PC-3 (cell line): ENCODE data around the gene GDA. TPM values are rescaled to one million over a fixed set of nuclear protein-coding genes. Genes with fewer than 3 reads are reported as not detected.

Experiments
- ATAC-seq: fragments of 200-7000 bp; cut with Tn5 transposase; 2 replicates; pipeline ENCODE4 v1.9.1; 2020; ENCODE audit warnings: mild to moderate bottlenecking, moderate library complexity
- Bru-seq: library from RNA; stranded (reverse); fragments of 400-500 nt; gene quantifications from one replicate; lab custom pipeline; 2021; lab: Mats Ljungman, UMichigan
- BruChase-seq, 2 experiments: library from RNA; stranded (reverse); fragments of 400-500 nt; gene quantifications; one replicate each; lab custom pipeline; 2021; lab: Mats Ljungman, UMichigan
- BruUV-seq: library from RNA; stranded (reverse); fragments of 400-500 nt; replicated peaks from 2 replicates; lab custom pipeline; 2021; lab: Mats Ljungman, UMichigan
- CTCF ChIA-PET: fragments of 300-600 bp; sonication (Branson Sonifier 250); formaldehyde crosslinking; loops from one replicate; lab custom pipeline; 2022; ENCODE audit warnings: antibody characterized with exemption; lab: Charles Lee
- POLR2A ChIA-PET: fragments of 300-600 bp; sonication (Branson Sonifier 250); formaldehyde crosslinking; loops from one replicate; lab custom pipeline; 2022; ENCODE audit warnings: antibody characterized with exemption; ENCODE audit not compliant: unreplicated experiment; lab: Charles Lee
- DNase-seq: peaks from one replicate; pipeline ENCODE4 v3.0.0-alpha.2; 2015
- H2AFZ ChIP-seq: fragments of 300-600 bp; sonication (generic); 2 replicates; pipeline ENCODE4 v1.6.0; 2016; ENCODE audit warnings: antibody characterized with exemption, low read length
- H3F3A ChIP-seq: fragments of 300-600 bp; sonication (generic); one replicate; pipeline ENCODE4 v1.6.0; 2017; ENCODE audit warnings: antibody characterized with exemption, low read length, control low read depth, mild to moderate bottlenecking; ENCODE audit not compliant: unreplicated experiment
- H3K27ac ChIP-seq: fragments of 300-600 bp; sonication (generic); 2 replicates; pipeline ENCODE4 v1.5.1; 2016; ENCODE audit warnings: mild to moderate bottlenecking, low read length
- H3K27me3 ChIP-seq: fragments of 300-600 bp; sonication (generic); 2 replicates; pipeline ENCODE4 v1.6.1; 2016; ENCODE audit warnings: low read length, mixed read lengths
- H3K36me3 ChIP-seq: fragments of 300-600 bp; sonication (generic); 2 replicates; pipeline ENCODE4 v1.6.1; 2016; ENCODE audit warnings: low read depth, mixed run types, low read length, mixed read lengths
- H3K4me1 ChIP-seq: fragments of 300-600 bp; sonication (generic); 2 replicates; pipeline ENCODE4 v1.5.1; 2016; ENCODE audit warnings: low read length; ENCODE audit not compliant: insufficient read depth
- H3K4me2 ChIP-seq: fragments of 300-600 bp; sonication (generic); 2 replicates; pipeline ENCODE4 v1.6.0; 2016; ENCODE audit warnings: low read length
- H3K4me3 ChIP-seq: fragments of 300-600 bp; sonication (generic); 2 replicates; pipeline ENCODE4 v1.5.1; 2016; ENCODE audit warnings: mild to moderate bottlenecking, low read length, mixed read lengths
- H3K79me2 ChIP-seq: fragments of 300-600 bp; sonication (generic); 2 replicates; pipeline ENCODE4 v1.6.1; 2017; ENCODE audit warnings: low read length, mixed read lengths
- H3K9ac ChIP-seq: fragments of 300-600 bp; sonication (generic); 2 replicates; pipeline ENCODE4 v1.6.0; 2016; ENCODE audit warnings: mild to moderate bottlenecking, low read length
- H3K9me2 ChIP-seq: fragments of 300-600 bp; sonication (generic); replicated peaks from 2 replicates; pipeline ENCODE4 v1.6.1; 2016; ENCODE audit warnings: mixed run types, low read length, mixed read lengths
- H3K9me3 ChIP-seq: fragments of 300-600 bp; sonication (generic); 2 replicates; pipeline ENCODE4 v1.6.1; 2016; ENCODE audit warnings: low read length, mixed read lengths
- H4K20me1 ChIP-seq: fragments of 300-600 bp; sonication (generic); 2 replicates; pipeline ENCODE4 v1.6.1; 2016; ENCODE audit warnings: low read length, mixed read lengths
- EZH2 ChIP-seq: fragments of 300-600 bp; sonication (generic); IDR thresholded peaks from one replicate; pipeline ENCODE4 v1.6.1; 2017; ENCODE audit warnings: antibody characterized with exemption, mild to moderate bottlenecking, low read length; ENCODE audit not compliant: unreplicated experiment
- EZH2phosphoT487 ChIP-seq: fragments of 300-600 bp; sonication (generic); IDR thresholded peaks from 2 replicates; pipeline ENCODE4 v1.6.1; 2018; ENCODE audit warnings: mild to moderate bottlenecking, antibody characterized with exemption, low read length, borderline replicate concordance
- intact Hi-C: fragments of 100-400 bp; cut with micrococcal nuclease; formaldehyde crosslinking; loops from 2 replicates; pipeline ENCODE4 v1.9.0; 2023
- long read RNA-seq: library from polyadenylated mRNA; unstranded; transcript quantifications from one replicate; pipeline ENCODE4 v2.0.0, GENCODE V29; 2021; ENCODE audit not compliant: unreplicated experiment
- total RNA-seq: library from RNA; depleted of rRNA; stranded (reverse); fragments of >200 nt; gene quantifications from 2 replicates; pipeline ENCODE4 v1.2.3, GENCODE V29; 2014; rRNA removed
- TF ChIP-seq, protein P1 (sequence below): fragments of 300-600 bp; sonication (generic); conservative IDR thresholded peaks from 2 replicates; pipeline ENCODE4 v1.5.1; 2017; ENCODE audit warnings: antibody characterized with exemption, low read depth, mild to moderate bottlenecking, low read length

The GDA gene
- total RNA-seq (not detected in 2 replicates), Bru-seq, nascent RNA (percentile 7 among the genes with signal in this experiment), BruChase-seq, experiment 1, labeled RNA remaining after a 6-hour chase (percentile 10 among the genes with signal in this experiment), BruChase-seq, experiment 2, labeled RNA remaining after a 2-hour chase (percentile 8 among the genes with signal in this experiment)
- long read RNA-seq = 0 reads

DNA sequence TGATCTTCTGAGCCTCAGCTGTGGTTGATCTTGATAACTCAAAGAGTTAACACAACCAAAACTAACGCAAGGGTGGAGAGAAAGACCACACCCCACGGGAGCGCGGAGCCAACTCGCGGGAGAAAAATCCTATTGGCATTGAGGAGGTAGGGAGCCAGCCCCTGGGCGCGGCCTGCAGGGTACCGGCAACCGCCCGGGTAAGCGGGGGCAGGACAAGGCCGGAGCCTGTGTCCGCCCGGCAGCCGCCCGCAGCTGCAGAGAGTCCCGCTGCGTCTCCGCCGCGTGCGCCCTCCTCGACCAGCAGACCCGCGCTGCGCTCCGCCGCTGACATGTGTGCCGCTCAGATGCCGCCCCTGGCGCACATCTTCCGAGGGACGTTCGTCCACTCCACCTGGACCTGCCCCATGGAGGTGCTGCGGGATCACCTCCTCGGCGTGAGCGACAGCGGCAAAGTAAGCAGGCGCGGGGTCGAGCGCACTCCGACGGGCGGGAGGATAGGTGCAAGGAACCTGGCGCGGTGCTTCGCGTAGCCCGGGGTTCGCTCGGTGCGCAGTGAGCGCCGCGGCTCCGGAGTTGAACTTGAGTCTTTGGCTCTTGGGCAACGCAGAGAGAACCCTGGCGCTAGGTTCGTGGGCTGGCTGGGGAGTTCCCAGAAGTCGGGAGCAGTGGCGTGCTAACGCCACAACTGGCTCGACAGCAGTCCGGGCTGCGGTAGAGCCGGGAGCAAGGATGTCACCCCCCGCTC, at the start of gene GDA:
Gene GDA, plus strand, starts transcription at position 210 of the 745 bp plus-strand sequence. Its CDS starts 120 bp downstream, at position 330.
- BruUV-seq = no TSS peak
- intact Hi-C loops = no loop called here

DNA sequence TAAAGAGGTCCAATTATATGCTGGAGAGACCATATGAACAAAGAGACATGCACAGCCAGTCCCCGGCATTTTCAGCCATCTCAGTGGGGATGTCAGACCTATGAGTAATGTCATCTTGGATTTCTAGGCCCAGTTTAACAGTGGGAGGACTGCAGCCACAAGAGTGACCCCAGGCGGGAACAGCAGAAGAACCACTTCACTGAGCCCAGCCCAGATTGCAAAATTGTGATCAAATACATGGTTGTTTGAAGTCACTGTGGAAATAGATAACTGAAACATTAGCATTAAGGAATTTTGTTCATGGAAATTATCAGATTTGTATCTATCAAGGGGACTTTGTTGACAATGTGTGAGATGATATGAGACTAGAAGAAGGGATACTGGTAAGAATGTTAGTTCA, 46.7 kb upstream of the GDA start:
- no peak for TF ChIP-seq EZH2phosphoT487
- TF ChIP-seq, protein P1, sequence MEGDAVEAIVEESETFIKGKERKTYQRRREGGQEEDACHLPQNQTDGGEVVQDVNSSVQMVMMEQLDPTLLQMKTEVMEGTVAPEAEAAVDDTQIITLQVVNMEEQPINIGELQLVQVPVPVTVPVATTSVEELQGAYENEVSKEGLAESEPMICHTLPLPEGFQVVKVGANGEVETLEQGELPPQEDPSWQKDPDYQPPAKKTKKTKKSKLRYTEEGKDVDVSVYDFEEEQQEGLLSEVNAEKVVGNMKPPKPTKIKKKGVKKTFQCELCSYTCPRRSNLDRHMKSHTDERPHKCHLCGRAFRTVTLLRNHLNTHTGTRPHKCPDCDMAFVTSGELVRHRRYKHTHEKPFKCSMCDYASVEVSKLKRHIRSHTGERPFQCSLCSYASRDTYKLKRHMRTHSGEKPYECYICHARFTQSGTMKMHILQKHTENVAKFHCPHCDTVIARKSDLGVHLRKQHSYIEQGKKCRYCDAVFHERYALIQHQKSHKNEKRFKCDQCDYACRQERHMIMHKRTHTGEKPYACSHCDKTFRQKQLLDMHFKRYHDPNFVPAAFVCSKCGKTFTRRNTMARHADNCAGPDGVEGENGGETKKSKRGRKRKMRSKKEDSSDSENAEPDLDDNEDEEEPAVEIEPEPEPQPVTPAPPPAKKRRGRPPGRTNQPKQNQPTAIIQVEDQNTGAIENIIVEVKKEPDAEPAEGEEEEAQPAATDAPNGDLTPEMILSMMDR = no peak
- TF ChIP-seq EZH2 = no peak
- no peak overlapping the region for H2AFZ ChIP-seq
- no peaks in the 10 kb centered on the region for H3F3A ChIP-seq
- H4K20me1 ChIP-seq = no peaks in the 10 kb centered on the region
- H3K4me1 ChIP-seq = no peaks in the 10 kb centered on the region
- no peak overlapping the region for H3K4me2 ChIP-seq
- no peaks in the 10 kb centered on the region for H3K79me2 ChIP-seq
- H3K4me3 ChIP-seq = no peak overlapping the region
- no peaks in the 10 kb centered on the region for H3K9me2 ChIP-seq
- H3K27me3 ChIP-seq = no peaks in the 10 kb centered on the region
- DNase-seq = no peak
- H3K27ac ChIP-seq = no peak overlapping the region
- no peaks in the 10 kb centered on the region for H3K36me3 ChIP-seq
- ChIA-PET CTCF (no interaction called here), POLR2A (no interaction called here)
- intact Hi-C loops = no loop called here
- no TSS peak for BruUV-seq
- no peak overlapping the region for H3K9ac ChIP-seq
- no peak for ATAC-seq
- no peaks in the 10 kb centered on the region for H3K9me3 ChIP-seq

More for the DNA sequence above, at the start of gene GDA:
- H3K9me2 ChIP-seq = no peaks in the 10 kb centered on the region
- ATAC-seq (no peak), DNase-seq (no peak)
- CTCF ChIA-PET = no interaction called here
- no peak for TF ChIP-seq EZH2
- TF ChIP-seq, protein P1 = no peak
- TF ChIP-seq EZH2phosphoT487 = no peak
- H3K36me3 ChIP-seq = no peaks in the 10 kb centered on the region
- POLR2A ChIA-PET = no interaction called here
- no peak within 1 kb of the TSS for H3K9ac ChIP-seq
- H3K4me1 ChIP-seq = peaks cover 9% of the 10 kb centered on the region
- H3K4me3 ChIP-seq = no peak within 1 kb of the TSS
- no peak within 1 kb of the TSS for H3K4me2 ChIP-seq
- H3K9me3 ChIP-seq = no peaks in the 10 kb centered on the region
- H3K27me3 ChIP-seq = no peaks in the 10 kb centered on the region
- no peaks in the 10 kb centered on the region for H3F3A ChIP-seq
- no peak within 1 kb of the TSS for H2AFZ ChIP-seq
- H3K79me2 ChIP-seq = no peaks in the 10 kb centered on the region
- no peaks in the 10 kb centered on the region for H4K20me1 ChIP-seq
- no peak within 1 kb of the TSS for H3K27ac ChIP-seq

DNA sequence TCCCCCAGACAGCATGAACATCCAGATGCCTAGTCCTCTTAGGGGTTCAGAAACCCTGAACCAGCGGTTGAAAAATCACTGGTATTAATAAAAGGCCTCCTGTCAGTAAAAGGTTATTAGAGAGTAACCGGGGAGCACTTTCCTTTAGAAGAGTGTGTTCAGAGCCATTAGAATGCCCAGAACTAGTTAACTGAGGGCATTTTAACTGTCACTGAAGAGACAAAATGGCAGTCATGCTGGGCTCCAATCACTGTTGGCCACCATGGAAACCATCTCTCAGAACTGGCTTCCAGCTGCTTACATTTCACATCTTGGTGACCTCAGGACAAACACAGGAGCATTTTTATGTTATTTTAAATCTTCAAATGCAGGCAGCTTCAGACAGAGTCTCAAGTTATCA, 36.2 kb upstream of the GDA start:
- Histone ChIP-seq H3K9ac (no peak overlapping the region), H4K20me1 (no peaks in the 10 kb centered on the region), H3K36me3 (no peaks in the 10 kb centered on the region), H3K4me1 (no peaks in the 10 kb centered on the region), H2AFZ (no peak overlapping the region), H3K79me2 (no peaks in the 10 kb centered on the region), H3K9me2 (no peaks in the 10 kb centered on the region), H3K4me3 (no peak overlapping the region), H3K27ac (no peak overlapping the region), H3K27me3 (no peaks in the 10 kb centered on the region), H3K4me2 (no peak overlapping the region), H3K9me3 (no peaks in the 10 kb centered on the region), H3F3A (no peaks in the 10 kb centered on the region)
- ChIA-PET POLR2A (no interaction called here), CTCF (no interaction called here)
- intact Hi-C loops = no loop called here
- no peak for TF ChIP-seq EZH2
- TF ChIP-seq, protein P1 = no peak
- no peak for TF ChIP-seq EZH2phosphoT487
- no peak for ATAC-seq
- DNase-seq = no peak
- no TSS peak for BruUV-seq
